ENCODE data around the gene PLXNA3.

Gene PLXNA3

DNA sequence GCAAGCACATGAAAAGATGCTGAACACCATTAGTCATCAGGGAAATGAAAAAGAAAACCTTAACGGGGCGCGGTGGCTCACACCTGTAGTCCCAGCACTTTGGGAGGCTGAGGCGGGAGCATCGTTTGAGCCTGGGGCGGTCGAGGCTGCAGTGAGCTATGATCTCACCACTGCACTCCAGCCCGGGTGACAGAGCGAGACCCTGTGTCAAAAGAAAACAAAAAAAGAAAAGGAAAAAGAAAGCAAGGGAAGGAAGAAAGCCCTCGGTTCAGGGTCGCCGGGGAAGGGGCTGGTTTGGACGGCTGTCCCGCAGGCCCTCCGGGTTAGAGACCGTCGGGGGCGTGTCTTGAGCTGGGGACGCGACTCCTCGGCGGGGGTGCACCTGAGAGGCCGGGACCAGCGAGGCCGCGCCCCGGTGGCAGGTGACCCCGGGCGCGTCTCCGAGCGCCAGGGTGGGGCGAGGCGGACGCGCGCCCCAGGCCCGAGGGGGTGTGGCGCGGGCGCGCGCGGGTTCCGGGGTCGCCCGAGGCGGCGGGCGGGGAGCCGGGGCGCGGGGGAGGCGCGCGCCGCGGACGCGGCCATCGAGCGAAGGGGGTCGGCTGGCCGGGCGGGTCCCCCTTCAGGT, 478 bp upstream of the PLXNA3 start:
- peak in 13 of 58 donors; percentile 14 to 51 (median 38) for DNase-seq

- DNase-seq, result peak in 19 of 58 donors; percentile 4 to 41 (median 12)
These were observed 1.1 kb downstream of the PLXNA3 start for GRCh38 chrX:154458954-154459778.

DNA sequence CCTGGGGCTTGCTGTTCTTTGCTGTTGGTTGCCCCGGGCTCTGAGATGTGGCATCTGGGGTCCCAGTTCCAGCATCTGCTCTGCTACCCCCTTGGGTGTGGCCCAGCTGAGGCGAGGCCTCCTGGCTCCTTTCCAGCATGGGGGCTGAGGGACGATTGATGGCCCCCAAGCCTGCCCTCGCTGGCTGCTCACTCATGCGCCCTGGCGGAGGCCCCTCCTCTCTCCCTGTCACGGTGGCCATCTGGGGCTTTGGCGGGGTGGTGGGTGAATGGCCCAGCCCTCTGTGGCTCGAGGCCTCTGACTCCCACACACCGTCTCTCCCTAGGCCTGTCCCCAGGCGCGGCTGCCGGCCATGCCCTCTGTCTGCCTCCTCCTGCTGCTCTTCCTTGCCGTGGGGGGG, 1.8 kb downstream of the PLXNA3 start:
- no peak for DNase-seq

GRCh38 chrX:154460326-154460725, 2.2 kb downstream of the PLXNA3 start:
- DNase-seq, result peak in 1 of 58 donors; percentile 16

GRCh38 chrX:154462396-154462795, 4.3 kb downstream of the PLXNA3 start:
- peak in 23 of 58 donors; percentile 3 to 44 (median 12) for DNase-seq

DNA sequence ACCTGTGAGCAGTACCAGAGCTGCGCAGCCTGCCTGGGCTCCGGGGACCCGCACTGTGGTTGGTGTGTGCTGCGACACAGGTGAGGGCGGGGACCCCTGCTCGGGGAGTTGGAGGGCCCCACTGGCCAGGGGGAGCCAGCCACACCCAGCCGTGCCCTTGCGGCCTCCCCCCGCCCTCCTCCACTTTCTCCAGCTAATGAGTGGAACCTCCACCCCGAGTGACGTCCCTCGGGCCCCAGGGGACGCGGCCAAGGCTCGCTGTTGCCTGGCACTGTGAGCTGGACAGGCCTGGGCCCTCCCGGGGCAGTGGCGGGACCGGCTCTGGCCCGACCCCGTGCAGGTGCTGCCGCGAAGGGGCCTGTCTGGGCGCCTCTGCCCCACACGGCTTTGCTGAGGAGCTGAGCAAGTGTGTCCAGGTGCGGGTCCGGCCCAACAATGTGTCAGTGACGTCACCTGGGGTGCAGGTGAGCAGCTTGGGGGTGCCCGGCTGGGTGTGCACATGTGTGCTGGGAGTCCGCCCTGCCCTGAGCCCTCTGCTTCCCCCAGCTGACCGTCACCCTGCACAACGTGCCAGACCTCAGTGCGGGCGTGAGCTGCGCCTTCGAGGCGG, 5.6 kb downstream of the PLXNA3 start:
- DNase-seq, result no peak

DNA sequence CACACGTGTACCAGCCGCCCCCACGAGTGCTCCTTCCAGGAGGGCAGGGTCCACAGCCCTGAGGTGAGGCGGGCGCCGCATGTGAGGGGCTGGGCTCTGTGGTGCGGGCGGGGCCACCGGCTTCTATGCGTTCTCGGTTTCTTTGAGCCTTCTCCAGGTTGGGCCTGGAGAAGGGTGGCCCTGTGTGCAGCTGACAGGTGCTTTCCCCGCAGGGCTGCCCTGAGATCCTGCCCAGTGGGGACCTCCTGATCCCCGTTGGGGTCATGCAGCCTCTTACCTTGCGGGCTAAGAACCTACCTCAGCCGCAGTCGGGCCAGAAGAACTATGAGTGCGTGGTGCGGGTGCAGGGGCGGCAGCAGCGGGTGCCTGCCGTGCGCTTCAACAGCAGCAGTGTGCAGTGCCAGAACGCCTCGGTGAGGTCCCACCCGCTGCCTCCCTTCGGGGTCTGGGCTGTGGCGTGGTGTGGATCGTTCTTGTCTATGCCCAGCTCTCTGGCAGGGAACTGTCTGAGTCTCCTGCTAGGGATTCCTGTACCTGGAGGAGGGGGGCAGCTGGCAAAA, 6.8 kb downstream of the PLXNA3 start:
- no peak for DNase-seq

GRCh38 chrX:154465601-154466000, 7.5 kb downstream of the PLXNA3 start:
- no peak for DNase-seq

DNA sequence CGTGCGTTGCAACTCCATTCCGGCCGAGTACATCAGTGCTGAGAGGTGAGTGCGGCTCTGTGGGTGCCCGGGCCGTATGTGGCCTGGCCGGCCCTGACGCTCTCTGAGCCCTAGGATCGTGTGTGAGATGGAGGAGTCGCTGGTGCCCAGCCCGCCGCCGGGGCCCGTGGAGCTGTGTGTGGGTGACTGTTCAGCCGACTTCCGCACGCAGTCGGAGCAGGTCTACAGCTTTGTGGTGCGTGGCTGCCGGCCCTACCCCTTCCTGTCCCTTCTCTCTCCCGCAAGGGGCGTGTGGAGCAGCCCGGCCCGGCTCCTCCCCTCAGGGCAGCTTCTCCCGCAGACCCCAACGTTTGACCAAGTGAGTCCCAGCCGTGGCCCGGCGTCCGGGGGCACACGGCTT, 8.0 kb downstream of the PLXNA3 start:
- no peak for DNase-seq

DNA sequence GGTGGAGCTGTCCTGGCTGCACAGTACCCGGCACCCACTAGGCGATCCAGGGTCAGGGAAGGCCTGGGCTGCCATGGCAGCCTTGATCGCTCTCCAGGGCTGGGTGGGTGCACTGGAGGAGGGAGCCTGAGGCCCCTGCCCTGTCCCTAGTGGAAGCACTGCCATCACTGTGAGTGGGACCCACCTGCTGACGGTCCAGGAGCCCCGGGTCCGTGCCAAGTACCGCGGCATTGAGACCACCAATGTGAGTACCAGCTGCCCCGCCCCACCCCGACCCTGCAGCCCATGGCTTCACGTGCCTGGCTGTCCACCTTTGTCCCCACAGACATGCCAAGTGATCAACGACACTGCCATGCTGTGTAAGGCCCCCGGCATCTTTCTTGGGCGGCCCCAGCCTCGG, 8.8 kb downstream of the PLXNA3 start:
- DNase-seq, result no peak

DNA sequence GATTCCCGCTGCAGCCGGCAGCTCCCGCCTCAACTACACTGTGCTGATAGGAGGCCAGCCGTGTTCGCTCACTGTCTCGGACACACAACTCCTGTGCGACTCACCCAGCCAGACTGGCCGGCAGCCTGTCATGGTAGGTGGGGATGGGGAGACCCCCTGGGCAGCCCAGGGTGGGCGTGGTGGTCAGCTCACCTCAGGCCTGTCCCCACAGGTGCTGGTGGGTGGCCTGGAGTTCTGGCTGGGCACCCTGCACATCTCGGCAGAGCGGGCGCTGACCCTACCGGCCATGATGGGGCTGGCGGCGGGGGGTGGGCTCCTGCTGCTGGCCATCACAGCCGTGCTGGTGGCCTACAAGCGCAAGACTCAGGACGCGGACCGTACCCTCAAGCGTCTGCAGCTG, 9.5 kb downstream of the PLXNA3 start:
- DNase-seq, result no peak

- DNase-seq, result no peak
These were observed 10.1 kb downstream of the PLXNA3 start for GRCh38 chrX:154468217-154468616.

DNA sequence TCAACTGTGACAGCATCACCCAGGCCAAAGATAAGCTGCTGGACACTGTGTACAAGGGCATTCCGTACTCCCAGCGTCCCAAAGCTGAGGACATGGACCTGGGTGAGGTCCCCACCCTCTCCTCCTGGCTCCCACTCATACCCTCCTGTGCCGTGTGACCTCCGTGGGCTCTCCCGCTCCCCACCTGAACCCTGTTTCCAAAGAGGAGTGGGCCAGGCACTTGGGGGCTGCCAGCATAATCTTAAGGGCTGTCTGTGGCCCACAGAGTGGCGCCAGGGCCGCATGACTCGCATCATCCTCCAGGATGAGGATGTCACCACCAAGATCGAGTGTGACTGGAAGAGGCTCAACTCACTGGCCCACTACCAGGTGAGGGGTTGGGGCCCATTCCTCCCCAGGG, 11.0 kb downstream of the PLXNA3 start:
- no peak for DNase-seq

DNA sequence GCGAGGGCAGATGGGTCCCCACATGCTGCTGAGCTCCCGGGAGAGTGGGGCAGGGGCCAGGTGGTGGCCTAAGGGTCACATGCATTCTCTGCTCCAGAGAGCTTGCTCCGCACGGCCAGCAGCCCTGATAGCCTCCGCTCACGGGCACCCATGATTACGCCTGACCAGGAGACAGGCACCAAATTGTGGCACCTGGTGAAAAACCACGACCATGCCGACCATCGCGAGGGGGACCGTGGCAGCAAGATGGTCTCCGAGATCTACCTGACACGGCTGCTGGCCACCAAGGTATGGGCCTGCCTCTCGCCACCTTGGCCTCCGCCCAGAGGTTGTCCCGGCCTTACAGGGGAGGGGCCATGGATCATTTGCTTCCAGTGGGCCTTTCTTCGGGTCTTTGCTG, 11.8 kb downstream of the PLXNA3 start:
- DNase-seq, result no peak

- DNase-seq, result no peak
These were observed 12.4 kb downstream of the PLXNA3 start for GRCh38 chrX:154470434-154470833.

DNA sequence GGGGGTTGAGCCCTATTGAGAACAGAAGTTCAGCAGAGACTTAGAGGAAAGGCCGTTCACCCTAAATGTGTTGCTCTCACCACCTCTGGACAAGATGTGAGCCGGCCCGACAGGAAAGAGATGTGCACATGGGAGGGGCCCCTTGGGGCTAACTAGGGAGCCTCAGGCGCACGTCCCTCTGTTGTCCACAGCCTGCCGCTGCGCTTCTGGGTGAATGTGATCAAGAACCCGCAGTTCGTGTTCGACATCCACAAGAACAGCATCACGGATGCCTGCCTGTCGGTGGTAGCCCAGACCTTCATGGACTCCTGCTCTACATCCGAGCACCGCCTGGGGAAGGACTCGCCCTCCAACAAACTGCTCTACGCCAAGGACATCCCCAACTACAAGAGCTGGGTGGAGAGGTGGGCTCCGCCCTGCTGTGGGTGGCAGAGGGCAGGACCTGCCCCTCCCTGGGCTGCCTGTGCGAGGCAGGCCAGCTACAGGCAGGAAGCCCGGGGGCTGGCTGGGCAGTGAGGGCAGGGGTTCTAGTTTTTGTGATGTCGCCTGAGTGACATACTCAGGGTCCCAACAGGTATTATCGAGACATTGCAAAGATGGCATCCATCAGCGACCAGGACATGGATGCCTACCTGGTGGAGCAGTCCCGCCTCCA, 13.0 kb downstream of the PLXNA3 start:
- no peak for DNase-seq

GRCh38 chrX:154471839-154472684, 14.0 kb downstream of the PLXNA3 start:
- DNase-seq, result no peak

DNA sequence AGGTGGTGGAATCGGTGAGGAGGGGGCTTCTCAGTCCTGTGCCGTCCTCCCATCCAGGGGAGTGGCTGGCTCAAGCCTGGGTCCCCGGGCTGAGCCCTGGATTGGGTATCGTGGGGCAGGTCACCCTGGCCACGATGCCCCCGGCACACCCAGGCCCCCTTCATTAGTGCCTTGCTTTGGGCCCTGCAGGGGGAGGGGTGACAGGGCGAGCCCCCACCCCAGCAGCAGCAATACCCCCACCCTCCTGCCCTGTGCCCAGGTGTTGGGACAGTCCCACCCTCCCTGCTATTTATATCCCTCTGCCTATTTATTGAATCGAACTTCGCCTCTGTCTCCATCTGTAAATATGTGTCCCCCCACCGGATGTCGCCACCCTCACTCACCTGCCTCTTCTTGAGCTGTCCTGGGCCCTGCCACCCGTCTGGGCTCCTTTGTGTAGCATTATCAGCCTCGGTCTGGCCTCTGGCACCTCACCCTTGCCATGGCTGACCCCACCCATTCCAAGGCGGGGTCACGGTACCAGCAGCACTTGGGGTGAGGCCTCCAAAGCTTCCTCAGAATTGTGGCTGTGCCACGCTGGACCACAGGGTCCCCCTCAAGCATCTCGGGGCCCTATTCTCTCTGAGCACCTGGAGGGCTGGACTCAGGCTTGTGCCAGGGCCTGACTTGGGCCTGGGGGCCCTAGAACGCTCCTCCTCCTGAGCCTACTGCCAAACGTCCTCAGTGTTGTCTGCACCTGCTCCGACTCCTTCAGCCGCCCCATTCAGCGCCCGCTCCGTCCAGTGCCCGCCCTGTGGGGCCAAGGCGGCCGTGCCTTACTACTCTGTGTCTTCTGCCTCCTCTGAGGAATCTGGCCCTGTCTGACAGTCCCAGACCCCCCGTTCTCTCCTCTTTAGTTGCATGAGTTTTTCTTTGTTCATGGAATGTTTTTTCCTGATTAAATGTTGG, 14.9 kb downstream of the PLXNA3 start:
- no peak for DNase-seq

DNA sequence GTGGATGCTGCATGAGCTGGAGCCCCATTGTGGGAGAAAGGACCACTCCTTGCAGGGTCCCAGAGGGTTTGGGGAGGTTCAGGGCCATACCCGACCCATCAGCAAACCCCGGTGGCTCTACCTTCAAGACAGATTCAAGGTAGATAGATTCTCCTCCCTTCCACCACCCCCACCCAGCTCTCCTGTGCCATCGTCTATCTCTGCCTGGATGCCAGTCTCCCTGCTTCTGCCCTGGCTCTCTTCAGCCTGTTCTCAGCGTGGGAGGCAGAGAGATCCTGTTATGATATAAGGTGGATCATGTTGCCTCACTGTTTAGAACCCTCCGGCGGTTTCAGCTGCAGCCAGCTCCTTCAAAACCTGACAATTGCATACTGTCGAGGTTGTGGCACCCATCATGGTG, 15.6 kb downstream of the PLXNA3 start:
- no peak for DNase-seq

DNA sequence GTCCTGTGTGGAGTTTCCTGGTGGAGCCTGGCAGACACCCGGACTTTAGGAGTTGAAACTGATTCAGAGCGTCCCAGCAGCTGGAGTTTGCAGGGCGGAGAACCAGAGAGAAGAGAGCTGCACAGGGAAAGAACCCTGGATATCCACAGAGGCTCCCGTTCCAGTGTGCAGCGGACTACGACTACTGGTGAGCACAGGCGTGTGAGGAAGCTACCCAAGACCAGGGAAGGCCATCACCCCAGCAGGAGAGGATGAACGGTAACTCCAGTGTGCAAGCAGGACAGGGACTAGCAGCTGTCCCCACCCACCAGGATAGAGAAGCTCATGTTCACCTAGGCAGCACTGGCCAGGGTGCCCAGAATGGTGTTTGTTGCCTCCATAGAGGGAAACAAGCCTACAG, 18.7 kb downstream of the PLXNA3 start:
- no peak for DNase-seq
